ENCODE data around the gene OLFML2A.

OLFML2A gene

DNA sequence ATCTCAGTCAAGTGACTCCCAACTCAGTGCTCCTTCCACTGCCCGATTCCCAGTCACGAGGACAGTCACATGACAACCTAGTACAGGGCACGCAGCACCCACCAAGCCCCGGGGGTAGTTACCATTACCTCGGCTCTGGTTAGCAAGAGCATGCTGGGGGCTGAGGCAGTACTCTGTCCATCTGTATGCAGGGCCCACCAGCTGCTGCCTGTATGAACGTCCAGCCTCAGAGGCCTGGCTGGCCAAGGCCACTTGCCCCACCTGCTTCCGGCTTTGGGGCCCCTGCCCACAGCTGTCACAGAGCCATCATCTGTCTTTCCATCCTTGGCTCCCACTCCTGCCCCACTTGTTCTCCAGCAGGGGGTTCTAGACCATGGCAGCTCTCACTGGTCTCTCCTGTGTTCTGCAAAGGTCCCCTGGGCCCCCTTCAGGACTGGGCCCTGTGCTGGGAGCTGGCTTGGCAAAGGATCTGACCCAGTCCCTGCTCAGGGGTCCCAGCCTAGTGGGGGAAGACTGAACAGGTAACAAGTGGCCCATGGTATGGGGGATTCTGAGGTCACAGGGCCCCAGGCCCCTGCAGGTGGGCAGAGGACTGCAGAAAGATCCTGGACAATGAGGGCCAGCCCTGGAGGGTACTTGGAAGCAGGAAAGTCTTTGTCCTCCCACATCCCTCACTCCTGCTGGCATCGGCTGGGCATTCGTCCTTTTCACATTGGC, 81.6 kb downstream of the OLFML2A start:
- Histone ChIP-seq H3K4me2 (ENCODE audit: low read depth, low read length, poor library complexity, severe bottlenecking) (peak overlapping the region; percentile 100), H3K79me2 (ENCODE audit: insufficient read depth, low read length) (peaks cover 56% of the 10 kb centered on the region), H3K9me3 (ENCODE audit: insufficient read depth, low read depth, low read length) (no peaks in the 10 kb centered on the region), H3F3A (ENCODE audit: low read depth) (peaks cover 6% of the 10 kb centered on the region; the same call in 1 of the 2 replicates), H3K9ac (ENCODE audit: low read depth, low read length, poor library complexity, severe bottlenecking) (peak overlapping the region; percentile 97), H3K27me3 (ENCODE audit: insufficient read depth, low read length, poor library complexity, severe bottlenecking) (peaks cover 10% of the 10 kb centered on the region), H2AFZ (ENCODE audit: low read length) (no peak overlapping the region), H3K4me1 (ENCODE audit: insufficient read depth, low read length, poor library complexity, severe bottlenecking) (peaks cover 25% of the 10 kb centered on the region), H4K20me1 (ENCODE audit: insufficient read depth, low read length, poor library complexity, severe bottlenecking) (peaks cover 53% of the 10 kb centered on the region), H3K9me2 (replicated peaks; ENCODE audit: low read depth, low read length) (no peaks in the 10 kb centered on the region), H3K4me3 (ENCODE audit: low read length, poor library complexity, severe bottlenecking) (peak overlapping the region; percentile 97), H3K36me3 (ENCODE audit: insufficient read depth, low read length) (peaks cover 53% of the 10 kb centered on the region)
- TF ChIP-seq CTCF (conservative IDR thresholded peaks at IDR 0.05; ENCODE audit: low read length), result no peak

GRCh38 chr9:124859803-124860581, 83.1 kb downstream of the OLFML2A start:
- H3K4me3 ChIP-seq (ENCODE audit: low read length, poor library complexity, severe bottlenecking), result peak overlapping the region; percentile 97
- no peak for TF ChIP-seq EZH2phosphoT487 (IDR thresholded peaks at IDR 0.05; ENCODE audit: borderline replicate concordance)
- TF ChIP-seq CTCF (conservative IDR thresholded peaks at IDR 0.05; ENCODE audit: low read length), result no peak
- H4K20me1 ChIP-seq (ENCODE audit: insufficient read depth, low read length, poor library complexity, severe bottlenecking), result peaks cover 53% of the 10 kb centered on the region
- H2AFZ ChIP-seq (ENCODE audit: low read length), result no peak overlapping the region
- H3K9me3 ChIP-seq (ENCODE audit: insufficient read depth, low read depth, low read length), result no peaks in the 10 kb centered on the region
- H3K79me2 ChIP-seq (ENCODE audit: insufficient read depth, low read length), result peaks cover 56% of the 10 kb centered on the region
- peaks cover 6% of the 10 kb centered on the region; the same call in 1 of the 2 replicates for H3F3A ChIP-seq (ENCODE audit: low read depth)
- peaks cover 25% of the 10 kb centered on the region for H3K4me1 ChIP-seq (ENCODE audit: insufficient read depth, low read length, poor library complexity, severe bottlenecking)
- H3K27me3 ChIP-seq (ENCODE audit: insufficient read depth, low read length, poor library complexity, severe bottlenecking), result peaks cover 10% of the 10 kb centered on the region
- peak overlapping the region; percentile 97 for H3K9ac ChIP-seq (ENCODE audit: low read depth, low read length, poor library complexity, severe bottlenecking)
- peaks cover 53% of the 10 kb centered on the region for H3K36me3 ChIP-seq (ENCODE audit: insufficient read depth, low read length)
- H3K4me2 ChIP-seq (ENCODE audit: low read depth, low read length, poor library complexity, severe bottlenecking), result peak overlapping the region; percentile 100
- H3K9me2 ChIP-seq (replicated peaks; ENCODE audit: low read depth, low read length), result no peaks in the 10 kb centered on the region

DNA sequence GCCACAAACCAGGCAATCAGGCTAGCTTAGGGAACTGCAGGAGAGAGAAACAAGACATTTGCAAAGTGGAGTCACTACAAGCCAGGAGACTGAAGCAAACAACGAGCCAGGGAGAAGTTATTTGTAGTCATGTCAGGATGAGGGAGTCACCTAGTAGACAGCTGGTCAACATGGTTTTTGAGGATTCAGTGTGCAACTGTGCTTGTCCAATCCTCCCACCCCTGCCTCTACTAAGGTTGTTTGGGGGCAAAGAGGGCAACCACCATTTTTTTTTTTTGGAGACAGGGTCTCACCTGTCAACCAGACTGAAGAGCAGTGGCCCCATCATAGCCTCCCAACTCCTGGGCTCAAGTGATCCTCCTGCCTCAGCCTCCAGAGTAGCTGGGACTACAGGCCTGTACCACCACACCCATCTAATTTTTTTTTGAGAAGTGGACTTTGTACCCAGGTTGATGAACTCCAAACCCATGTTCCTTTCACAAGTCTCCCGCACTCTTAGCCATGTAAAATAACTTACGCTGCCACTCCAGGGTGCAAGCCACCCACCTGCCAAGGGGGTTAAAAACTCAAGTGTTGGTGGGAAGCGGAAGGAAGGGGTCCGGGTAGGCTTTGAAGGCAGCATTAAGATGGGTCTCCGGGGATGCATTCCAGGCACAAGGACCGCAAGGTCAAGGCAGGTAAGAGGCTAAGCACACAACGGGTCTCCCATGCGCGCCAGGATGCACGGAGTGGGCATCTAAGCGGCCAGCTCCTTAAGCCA, 83.8 kb downstream of the OLFML2A start:
- peaks cover 6% of the 10 kb centered on the region; the same call in 1 of the 2 replicates for H3F3A ChIP-seq (ENCODE audit: low read depth)
- peaks cover 53% of the 10 kb centered on the region for H4K20me1 ChIP-seq (ENCODE audit: insufficient read depth, low read length, poor library complexity, severe bottlenecking)
- peaks cover 10% of the 10 kb centered on the region for H3K27me3 ChIP-seq (ENCODE audit: insufficient read depth, low read length, poor library complexity, severe bottlenecking)
- peaks cover 25% of the 10 kb centered on the region for H3K4me1 ChIP-seq (ENCODE audit: insufficient read depth, low read length, poor library complexity, severe bottlenecking)
- H3K9ac ChIP-seq (ENCODE audit: low read depth, low read length, poor library complexity, severe bottlenecking), result peak overlapping the region; percentile 97
- H3K9me3 ChIP-seq (ENCODE audit: insufficient read depth, low read depth, low read length), result no peaks in the 10 kb centered on the region
- peak overlapping the region; percentile 100 for H3K4me2 ChIP-seq (ENCODE audit: low read depth, low read length, poor library complexity, severe bottlenecking)
- no peak for TF ChIP-seq EZH2phosphoT487 (IDR thresholded peaks at IDR 0.05; ENCODE audit: borderline replicate concordance)
- peaks cover 56% of the 10 kb centered on the region for H3K79me2 ChIP-seq (ENCODE audit: insufficient read depth, low read length)
- H2AFZ ChIP-seq (ENCODE audit: low read length), result no peak overlapping the region
- H3K4me3 ChIP-seq (ENCODE audit: low read length, poor library complexity, severe bottlenecking), result peak overlapping the region; percentile 97
- H3K9me2 ChIP-seq (replicated peaks; ENCODE audit: low read depth, low read length), result no peaks in the 10 kb centered on the region
- peaks cover 52% of the 10 kb centered on the region for H3K36me3 ChIP-seq (ENCODE audit: insufficient read depth, low read length)
